GM03348 (cell line): ENCODE measurements around the gene CDKN1B.
A peak's percentile ranks its signal among the peaks of the same experiment; 100 is the strongest.
"Not testable (repeated sequence)": the region's sequence is repeated elsewhere in the genome, so short reads cannot be mapped to it uniquely, and the experiment has no call there.

Experiments used
- DNase-seq: peaks from one replicate; pipeline ENCODE4 v3.0.0; 2012; ENCODE audit warnings: low spot score

CDKN1B gene

GRCh38 chr12:12724421-12725085, 7.4 kb downstream of the CDKN1B start:
- DNase-seq, result no peak

GRCh38 chr12:12725086-12725955, 8.2 kb downstream of the CDKN1B start:
- peak; percentile 93 for DNase-seq

GRCh38 chr12:12725956-12726554, 8.9 kb downstream of the CDKN1B start:
- no peak for DNase-seq

GRCh38 chr12:12726555-12727093, 9.5 kb downstream of the CDKN1B start:
- DNase-seq, result peak; percentile 70

- DNase-seq, result no peak
Observed at GRCh38 chr12:12731178-12731577, 14.0 kb downstream of the CDKN1B start.

GRCh38 chr12:12731785-12732184, 14.6 kb downstream of the CDKN1B start:
- no peak for DNase-seq

- DNase-seq, result no peak
Observed at GRCh38 chr12:12733118-12733517, 15.9 kb downstream of the CDKN1B start.

- no peak for DNase-seq
Observed at GRCh38 chr12:12734054-12734453, 16.9 kb downstream of the CDKN1B start.

GRCh38 chr12:12734561-12735071, 17.4 kb downstream of the CDKN1B start:
- DNase-seq, result no peak

- DNase-seq, result no peak
Observed at GRCh38 chr12:12735301-12735700, 18.1 kb downstream of the CDKN1B start.

- peak; percentile 77 for DNase-seq
Observed at GRCh38 chr12:12736759-12737676, 19.9 kb downstream of the CDKN1B start.

- DNase-seq, result not testable (repeated sequence)
Observed at GRCh38 chr12:12738152-12738551, 21.0 kb downstream of the CDKN1B start.

- no peak for DNase-seq
Observed at GRCh38 chr12:12741660-12742059, 24.5 kb downstream of the CDKN1B start.

GRCh38 chr12:12744546-12745305, 27.6 kb downstream of the CDKN1B start:
- no peak for DNase-seq

- DNase-seq, result no peak
Observed at GRCh38 chr12:12745576-12746211, 28.5 kb downstream of the CDKN1B start.

GRCh38 chr12:12747278-12747677, 30.1 kb downstream of the CDKN1B start:
- no peak for DNase-seq

GRCh38 chr12:12748044-12748443, 30.9 kb downstream of the CDKN1B start:
- DNase-seq, result no peak

GRCh38 chr12:12749433-12749832, 32.3 kb downstream of the CDKN1B start:
- no peak for DNase-seq

GRCh38 chr12:12755923-12756322, 38.8 kb downstream of the CDKN1B start:
- no peak for DNase-seq

- no peak for DNase-seq
Observed at GRCh38 chr12:12757121-12757520, 40.0 kb downstream of the CDKN1B start.
